K562 (cell line): Measurements from ENCODE around the gene TP53I13. TPM values are rescaled to one million over a fixed set of nuclear protein-coding genes. Genes with fewer than 3 reads are reported as not detected.

Source experiments
- BCL6 ChIP-seq: fragments of 250-450 bp; sonication (Bioruptor Pico); IDR thresholded peaks from 2 replicates; pipeline ENCODE4 v1.4.0; 2020
- CHD2 ChIP-seq: IDR thresholded peaks from 2 replicates; pipeline ENCODE4 v1.6.1; 2011; ENCODE audit warnings: low read depth, low read length
- HEY1 ChIP-seq: fragments of 250-450 bp; sonication (Bioruptor Pico); IDR thresholded peaks from 2 replicates; pipeline ENCODE4 v1.5.0; 2020; ENCODE audit warnings: mild to moderate bottlenecking, moderate library complexity, borderline replicate concordance
- HNRNPL ChIP-seq: fragments of 200-400 bp; formaldehyde crosslinking; IDR thresholded peaks from 2 replicates; pipeline ENCODE4 v1.6.1; 2017; ENCODE audit warnings: low read depth, mild to moderate bottlenecking, low read length
- L3MBTL2 ChIP-seq: fragments of 450-650 bp; IDR thresholded peaks from 2 replicates; pipeline ENCODE4 v1.6.1; 2016; ENCODE audit warnings: mild to moderate bottlenecking, moderate library complexity
- NCOA1 ChIP-seq: fragments of 450-650 bp; IDR thresholded peaks from 2 replicates; pipeline ENCODE4 v1.6.1; 2016; ENCODE audit warnings: low read depth
- NFRKB ChIP-seq: fragments of 450-650 bp; IDR thresholded peaks from 2 replicates; pipeline ENCODE4 v1.6.1; 2016; ENCODE audit warnings: low read depth
- NFYB ChIP-seq: IDR thresholded peaks from 2 replicates; pipeline ENCODE4 v1.6.1; 2011; ENCODE audit warnings: mild to moderate bottlenecking, moderate library complexity; ENCODE audit not compliant: insufficient read length; ENCODE audit errors: extremely low read depth
- PCBP2 ChIP-seq: fragments of 200-400 bp; formaldehyde crosslinking; IDR thresholded peaks from 2 replicates; pipeline ENCODE4 v1.6.1; 2018; ENCODE audit warnings: low read length, low read depth, mild to moderate bottlenecking, moderate library complexity; ENCODE audit not compliant: poor library complexity, severe bottlenecking
- POLR2A ChIP-seq: fragments of 450-650 bp; conservative IDR thresholded peaks from 2 replicates; pipeline ENCODE4 v1.6.1; 2016
- POU5F1 ChIP-seq: fragments of 150-350 bp; IDR thresholded peaks from 2 replicates; pipeline ENCODE4 v1.6.1; 2014; ENCODE audit warnings: borderline replicate concordance, low read length, low read depth, mild to moderate bottlenecking; ENCODE audit not compliant: partially characterized antibody
- PTBP1 ChIP-seq: fragments of 200-400 bp; formaldehyde crosslinking; IDR thresholded peaks from 2 replicates; pipeline ENCODE4 v1.6.1; 2017; ENCODE audit warnings: low read depth, low read length
- TAF1 ChIP-seq: IDR thresholded peaks from 2 replicates; pipeline ENCODE4 v1.6.1; 2011; ENCODE audit warnings: mild to moderate bottlenecking, low read length, moderate library complexity; ENCODE audit not compliant: insufficient read depth, control insufficient read depth, severe bottlenecking; ENCODE audit errors: extremely low read depth
- WHSC1 ChIP-seq: IDR thresholded peaks from one replicate; pipeline ENCODE4 v1.6.1; 2012; ENCODE audit warnings: low read length, control low read depth, inconsistent platforms
- ZC3H8 ChIP-seq: fragments of 450-650 bp; IDR thresholded peaks from 2 replicates; pipeline ENCODE4 v1.6.1; 2017
- ZNF408 ChIP-seq: fragments of 250-450 bp; sonication (Bioruptor Pico); IDR thresholded peaks from 2 replicates; pipeline ENCODE4 v1.4.0; 2020; ENCODE audit warnings: low read depth, mild to moderate bottlenecking, moderate library complexity
- ZNF583 ChIP-seq: fragments of 250-450 bp; sonication (Bioruptor Pico); IDR thresholded peaks from 2 replicates; pipeline ENCODE4 v1.4.0; 2020
- polyA plus RNA-seq, 8 experiments: library from polyadenylated mRNA; depleted of rRNA in 4 of 8; stranded (reverse) in 5 of 8; unstranded in 3 of 8; fragments of >200 nt; fragmentation: Nextera tagmentation in 2 of 8; fragmentation: Illumina TruSeq in 1 of 8; extraction: Ambion mirVana in 2 of 8; extraction: Trizol in 1 of 8; gene quantifications; 2 replicates each; pipeline versions ENCODE4 v1.2.1 to v1.2.3, GENCODE V29; 2011 to 2014; ENCODE audit warnings: inconsistent platforms in 1 of 8, missing spikeins in 1 of 8
- total RNA-seq, 7 experiments: library from RNA; depleted of rRNA in 6 of 7; stranded (reverse); fragments of >200 nt in 6 of 7; fragmentation: Illumina TruSeq in 2 of 7; extraction: Trizol in 2 of 7; gene quantifications; 2 replicates each; pipeline versions ENCODE4 v1.2.1 to v1.2.3, GENCODE V29; 2011 to 2021; ENCODE audit warnings: low replicate concordance in 1 of 7
- TF ChIP-seq, protein P1 (sequence below): sonication (generic); formaldehyde crosslinking; IDR thresholded peaks from 2 replicates; pipeline ENCODE4 v1.8.0; 2022; ENCODE audit warnings: mild to moderate bottlenecking, low read depth, missing genetic modification reagents
- TF ChIP-seq, protein P2 (sequence below): sonication (generic); formaldehyde crosslinking; IDR thresholded peaks from 2 replicates; pipeline ENCODE4 v1.8.1; 2023; ENCODE audit warnings: mild to moderate bottlenecking, missing genetic modification reagents
- TF ChIP-seq, protein P3 (sequence below), 2 experiments: IDR thresholded peaks in 1 of 2; conservative IDR thresholded peaks in 1 of 2; 2 replicates each; pipeline ENCODE4 v1.6.1; 2016; ENCODE audit warnings: low read depth in 2 of 2, mild to moderate bottlenecking in 1 of 2, missing compliant biosample characterization in 1 of 2, missing genetic modification characterization in 1 of 2, moderate library complexity in 1 of 2
- TF ChIP-seq, protein P4 (sequence below): fragments of 450-650 bp; IDR thresholded peaks from 2 replicates; pipeline ENCODE4 v1.6.1; 2016; ENCODE audit warnings: borderline replicate concordance

Gene TP53I13
- total and polyA plus RNA-seq, 9 of the 15 experiments (the other 6 are each of a cell fraction or from before 2014, with no cell fraction given), result 0.08 to 28.3 (median 9.1) TPM

DNA sequence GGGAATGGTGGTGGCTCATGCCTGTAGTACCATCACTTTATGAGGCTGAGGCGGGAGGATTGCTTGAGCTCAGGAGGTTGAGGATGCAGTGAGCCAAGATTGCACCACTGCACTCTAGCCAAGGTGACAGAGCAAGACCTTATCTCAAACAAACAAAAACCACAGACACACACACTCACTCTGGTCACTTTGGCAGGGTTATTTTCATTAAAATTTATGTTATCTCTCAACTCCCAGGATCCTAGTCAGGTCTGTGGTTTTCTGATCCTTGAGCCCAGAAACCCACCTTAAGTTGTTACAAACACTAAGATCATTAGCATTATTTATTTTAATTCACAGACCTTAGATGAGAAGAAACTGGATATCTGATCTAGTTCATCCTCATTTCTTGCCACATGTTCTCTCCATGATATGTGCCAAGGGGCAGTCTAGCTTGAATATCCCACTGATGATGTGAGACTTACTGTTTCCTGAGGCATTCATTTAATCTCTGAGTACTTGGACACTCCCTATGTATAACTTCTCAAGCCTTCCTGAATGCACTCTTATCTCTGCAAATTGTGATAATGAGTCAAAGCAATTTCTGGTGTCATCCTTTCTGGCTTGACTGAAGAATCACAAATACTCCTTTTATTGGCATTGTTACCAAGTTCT lies 11.3 kb upstream of the TP53I13 start (continued):
- TF ChIP-seq TAF1 (peak; percentile 24), NFYB (no peak), NCOA1 (0 out of 2 replicates have a peak, but pooled peaks have one; percentile 46), BCL6 (CRISPR knock-in tag) (no peak), ZNF583 (CRISPR knock-in tag) (no peak), PCBP2 (no peak), POU5F1 (no peak), NFRKB (no peak), PTBP1 (no peak), ZNF408 (CRISPR knock-in tag) (no peak), ZC3H8 (no peak), WHSC1 (no peak), CHD2 (no peak), HNRNPL (no peak), L3MBTL2 (no peak), HEY1 (CRISPR knock-in tag) (no peak), POLR2A (no peak)
- TF ChIP-seq, protein P1, sequence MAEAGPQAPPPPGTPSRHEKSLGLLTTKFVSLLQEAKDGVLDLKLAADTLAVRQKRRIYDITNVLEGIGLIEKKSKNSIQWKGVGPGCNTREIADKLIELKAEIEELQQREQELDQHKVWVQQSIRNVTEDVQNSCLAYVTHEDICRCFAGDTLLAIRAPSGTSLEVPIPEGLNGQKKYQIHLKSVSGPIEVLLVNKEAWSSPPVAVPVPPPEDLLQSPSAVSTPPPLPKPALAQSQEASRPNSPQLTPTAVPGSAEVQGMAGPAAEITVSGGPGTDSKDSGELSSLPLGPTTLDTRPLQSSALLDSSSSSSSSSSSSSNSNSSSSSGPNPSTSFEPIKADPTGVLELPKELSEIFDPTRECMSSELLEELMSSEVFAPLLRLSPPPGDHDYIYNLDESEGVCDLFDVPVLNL, result no peak
- TF ChIP-seq, protein P2, sequence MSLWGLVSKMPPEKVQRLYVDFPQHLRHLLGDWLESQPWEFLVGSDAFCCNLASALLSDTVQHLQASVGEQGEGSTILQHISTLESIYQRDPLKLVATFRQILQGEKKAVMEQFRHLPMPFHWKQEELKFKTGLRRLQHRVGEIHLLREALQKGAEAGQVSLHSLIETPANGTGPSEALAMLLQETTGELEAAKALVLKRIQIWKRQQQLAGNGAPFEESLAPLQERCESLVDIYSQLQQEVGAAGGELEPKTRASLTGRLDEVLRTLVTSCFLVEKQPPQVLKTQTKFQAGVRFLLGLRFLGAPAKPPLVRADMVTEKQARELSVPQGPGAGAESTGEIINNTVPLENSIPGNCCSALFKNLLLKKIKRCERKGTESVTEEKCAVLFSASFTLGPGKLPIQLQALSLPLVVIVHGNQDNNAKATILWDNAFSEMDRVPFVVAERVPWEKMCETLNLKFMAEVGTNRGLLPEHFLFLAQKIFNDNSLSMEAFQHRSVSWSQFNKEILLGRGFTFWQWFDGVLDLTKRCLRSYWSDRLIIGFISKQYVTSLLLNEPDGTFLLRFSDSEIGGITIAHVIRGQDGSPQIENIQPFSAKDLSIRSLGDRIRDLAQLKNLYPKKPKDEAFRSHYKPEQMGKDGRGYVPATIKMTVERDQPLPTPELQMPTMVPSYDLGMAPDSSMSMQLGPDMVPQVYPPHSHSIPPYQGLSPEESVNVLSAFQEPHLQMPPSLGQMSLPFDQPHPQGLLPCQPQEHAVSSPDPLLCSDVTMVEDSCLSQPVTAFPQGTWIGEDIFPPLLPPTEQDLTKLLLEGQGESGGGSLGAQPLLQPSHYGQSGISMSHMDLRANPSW (CRISPR knock-in tag), result no peak
- TF ChIP-seq, protein P3, sequence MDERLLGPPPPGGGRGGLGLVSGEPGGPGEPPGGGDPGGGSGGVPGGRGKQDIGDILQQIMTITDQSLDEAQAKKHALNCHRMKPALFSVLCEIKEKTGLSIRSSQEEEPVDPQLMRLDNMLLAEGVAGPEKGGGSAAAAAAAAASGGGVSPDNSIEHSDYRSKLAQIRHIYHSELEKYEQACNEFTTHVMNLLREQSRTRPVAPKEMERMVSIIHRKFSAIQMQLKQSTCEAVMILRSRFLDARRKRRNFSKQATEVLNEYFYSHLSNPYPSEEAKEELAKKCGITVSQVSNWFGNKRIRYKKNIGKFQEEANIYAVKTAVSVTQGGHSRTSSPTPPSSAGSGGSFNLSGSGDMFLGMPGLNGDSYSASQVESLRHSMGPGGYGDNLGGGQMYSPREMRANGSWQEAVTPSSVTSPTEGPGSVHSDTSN (CRISPR knock-in tag; IDR thresholded peaks at IDR 0.05; ENCODE audit: low read depth), result no peak
- TF ChIP-seq, protein P3 (tag; conservative IDR thresholded peaks at IDR 0.05; ENCODE audit: low read depth), result peak; percentile 74
- TF ChIP-seq, protein P4, sequence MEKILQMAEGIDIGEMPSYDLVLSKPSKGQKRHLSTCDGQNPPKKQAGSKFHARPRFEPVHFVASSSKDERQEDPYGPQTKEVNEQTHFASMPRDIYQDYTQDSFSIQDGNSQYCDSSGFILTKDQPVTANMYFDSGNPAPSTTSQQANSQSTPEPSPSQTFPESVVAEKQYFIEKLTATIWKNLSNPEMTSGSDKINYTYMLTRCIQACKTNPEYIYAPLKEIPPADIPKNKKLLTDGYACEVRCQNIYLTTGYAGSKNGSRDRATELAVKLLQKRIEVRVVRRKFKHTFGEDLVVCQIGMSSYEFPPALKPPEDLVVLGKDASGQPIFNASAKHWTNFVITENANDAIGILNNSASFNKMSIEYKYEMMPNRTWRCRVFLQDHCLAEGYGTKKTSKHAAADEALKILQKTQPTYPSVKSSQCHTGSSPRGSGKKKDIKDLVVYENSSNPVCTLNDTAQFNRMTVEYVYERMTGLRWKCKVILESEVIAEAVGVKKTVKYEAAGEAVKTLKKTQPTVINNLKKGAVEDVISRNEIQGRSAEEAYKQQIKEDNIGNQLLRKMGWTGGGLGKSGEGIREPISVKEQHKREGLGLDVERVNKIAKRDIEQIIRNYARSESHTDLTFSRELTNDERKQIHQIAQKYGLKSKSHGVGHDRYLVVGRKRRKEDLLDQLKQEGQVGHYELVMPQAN, result no peak
